ENCODE measurements around the gene GNAZ.

Gene GNAZ

GRCh38 chr22:23098718-23099530 lies 28.6 kb downstream of the GNAZ start:
- DNase-seq: no peak
- in situ Hi-C loops (cut with HindIII; ENCODE audit: low pct_ligation_motif_present, low pct_unique_long_range_greater_than_20kb, low sequenced_read_pairs): no loop called here

DNA sequence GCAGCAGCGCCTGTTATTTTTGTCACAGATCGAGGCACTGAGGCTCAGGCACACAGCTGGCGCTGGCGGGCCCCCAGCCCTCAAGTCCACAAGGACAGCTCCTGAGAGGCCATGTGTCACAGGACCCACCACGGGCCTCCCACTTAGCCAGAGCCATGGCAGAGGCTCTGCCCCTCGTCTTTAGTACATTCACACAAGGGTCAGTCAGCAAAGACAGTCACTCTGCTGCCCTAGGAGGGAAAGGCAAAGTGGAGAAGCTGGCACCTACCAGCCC lies 29.1 kb downstream of the GNAZ start:
- in situ Hi-C loops (cut with HindIII; ENCODE audit: low pct_ligation_motif_present, low pct_unique_long_range_greater_than_20kb, low sequenced_read_pairs): no loop called here
- no peak for DNase-seq

GRCh38 chr22:23100124-23100801 lies 29.9 kb downstream of the GNAZ start:
- in situ Hi-C loops (cut with HindIII; ENCODE audit: low pct_ligation_motif_present, low pct_unique_long_range_greater_than_20kb, low sequenced_read_pairs): no loop called here
- DNase-seq: no peak

DNA sequence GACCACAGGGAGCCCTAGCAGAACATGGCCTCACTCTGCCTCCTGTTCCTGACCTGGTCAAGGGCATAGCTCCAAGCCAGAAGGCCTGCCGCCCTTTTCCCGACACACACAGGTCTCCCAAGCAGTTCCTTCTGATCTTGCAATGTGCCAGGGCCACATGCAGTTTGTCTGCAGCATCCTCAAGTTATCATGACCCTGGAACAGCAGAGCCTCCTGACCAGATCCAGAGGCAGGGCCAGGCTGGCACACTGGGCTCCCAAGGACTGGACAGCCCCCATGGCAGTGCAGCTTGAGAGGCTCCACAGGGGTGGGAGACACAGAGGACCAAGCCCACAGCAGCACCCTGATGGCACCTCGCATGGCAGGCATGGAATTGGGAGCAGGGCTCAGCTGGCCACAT lies 31.2 kb downstream of the GNAZ start:
- no peak for DNase-seq
- in situ Hi-C loops (cut with HindIII; ENCODE audit: low pct_ligation_motif_present, low pct_unique_long_range_greater_than_20kb, low sequenced_read_pairs): no loop called here

- in situ Hi-C loops (cut with HindIII; ENCODE audit: low pct_ligation_motif_present, low pct_unique_long_range_greater_than_20kb, low sequenced_read_pairs): no loop called here
- DNase-seq: no peak
Measured at GRCh38 chr22:23102002-23102655, 31.8 kb downstream of the GNAZ start.

GRCh38 chr22:23102776-23103175 lies 32.5 kb downstream of the GNAZ start:
- no peak for DNase-seq
- in situ Hi-C loops (cut with HindIII; ENCODE audit: low pct_ligation_motif_present, low pct_unique_long_range_greater_than_20kb, low sequenced_read_pairs): no loop called here

DNA sequence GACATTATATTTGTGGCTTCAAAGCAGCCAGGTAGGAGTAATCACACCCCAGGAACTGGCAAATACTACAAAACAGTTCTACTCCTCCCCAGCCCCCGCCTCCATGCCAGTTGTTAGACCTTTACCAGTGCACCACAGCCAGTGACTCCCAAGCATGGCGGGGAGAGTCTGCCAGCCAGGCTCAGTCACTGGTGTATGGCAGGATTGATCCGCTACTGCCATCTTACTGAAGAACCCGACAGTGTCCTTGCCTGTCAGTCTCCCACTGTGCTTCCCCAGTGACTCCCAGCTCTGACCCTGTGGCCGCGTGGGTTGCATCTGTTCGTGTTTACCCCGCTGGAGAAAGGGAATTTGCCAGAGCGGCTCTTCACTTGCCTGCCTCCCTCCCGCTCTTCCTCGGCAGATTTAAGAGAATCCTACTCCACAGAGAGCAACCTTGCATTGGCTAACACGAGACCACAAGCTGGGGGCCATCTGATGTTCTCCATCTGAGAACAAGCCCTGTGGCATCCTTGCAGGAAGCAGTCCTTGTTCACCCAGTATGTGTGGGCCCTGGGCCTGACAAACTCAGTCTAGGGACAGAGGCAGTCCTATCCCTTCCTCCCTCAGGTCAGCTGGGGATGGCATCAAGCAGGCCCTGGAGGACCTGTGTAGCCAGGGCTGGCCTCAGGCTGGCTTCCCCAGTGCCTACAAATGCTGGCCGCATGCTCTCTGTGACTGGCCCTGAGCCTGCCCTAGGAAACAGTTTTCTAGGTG lies 33.1 kb downstream of the GNAZ start:
- DNase-seq: no peak
- in situ Hi-C loops (cut with HindIII; ENCODE audit: low pct_ligation_motif_present, low pct_unique_long_range_greater_than_20kb, low sequenced_read_pairs): no loop called here

DNA sequence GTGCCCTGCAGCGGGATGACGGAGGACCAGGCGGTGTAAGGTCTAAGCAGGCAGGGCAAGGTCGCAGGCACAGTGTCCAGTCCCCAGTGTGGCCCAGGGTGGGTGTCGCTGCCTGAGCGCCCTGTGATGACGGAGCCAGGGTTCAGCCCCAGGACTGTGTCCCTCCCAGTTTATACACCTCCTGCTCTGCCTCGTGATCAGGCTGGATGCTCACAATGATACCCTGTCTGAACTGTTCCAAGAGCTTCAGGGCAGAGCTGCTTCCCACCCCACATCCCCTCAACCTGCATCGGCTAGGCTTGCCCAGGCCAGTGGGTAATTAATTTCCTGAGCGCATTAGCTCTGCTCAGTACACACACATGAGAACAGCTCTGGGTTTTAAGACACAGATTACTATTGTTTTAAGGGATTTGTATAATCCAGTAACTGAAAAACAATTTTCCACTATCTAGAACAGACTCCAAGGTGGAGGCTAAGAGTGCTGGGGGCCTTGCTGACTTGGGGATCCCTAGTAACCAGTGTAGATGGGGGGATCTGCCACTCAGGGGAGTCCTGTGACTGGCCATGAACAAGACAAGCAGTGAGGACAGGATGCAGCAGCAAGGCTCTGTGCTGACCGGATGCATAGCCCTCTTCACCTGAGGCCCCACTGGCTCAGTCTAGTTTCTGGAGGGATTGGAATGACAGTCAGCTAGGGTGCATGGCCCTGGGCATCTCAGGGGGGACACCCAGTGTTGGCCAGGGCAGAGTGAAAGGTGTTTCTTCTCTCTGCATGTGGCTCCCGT lies 34.1 kb downstream of the GNAZ start:
- in situ Hi-C loops (cut with HindIII; ENCODE audit: low pct_ligation_motif_present, low pct_unique_long_range_greater_than_20kb, low sequenced_read_pairs): no loop called here
- DNase-seq: no peak

DNA sequence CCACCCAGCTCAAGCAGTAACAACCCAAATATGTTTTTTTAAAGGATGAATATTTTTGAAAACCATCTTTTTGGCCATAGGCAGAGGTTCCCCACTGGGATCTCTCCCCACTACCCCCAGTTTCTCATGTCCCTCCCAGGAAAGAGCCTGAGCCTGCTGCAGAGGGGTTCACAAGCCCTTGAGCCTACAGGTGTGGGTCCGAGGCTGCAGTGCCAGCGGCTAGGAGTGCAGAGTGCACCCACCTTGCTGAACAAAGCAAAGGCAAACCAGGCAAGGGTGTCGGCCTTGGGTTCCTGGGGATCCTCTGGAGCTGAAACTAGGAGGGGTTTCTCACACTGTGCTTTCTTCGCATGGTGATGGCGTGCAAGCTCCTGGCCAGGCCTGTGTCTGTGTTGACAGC lies 35.0 kb downstream of the GNAZ start:
- in situ Hi-C loops (cut with HindIII; ENCODE audit: low pct_ligation_motif_present, low pct_unique_long_range_greater_than_20kb, low sequenced_read_pairs): no loop called here
- no peak for DNase-seq

- no peak for DNase-seq
- in situ Hi-C loops (cut with HindIII; ENCODE audit: low pct_ligation_motif_present, low pct_unique_long_range_greater_than_20kb, low sequenced_read_pairs): no loop called here
Measured at GRCh38 chr22:23105919-23106318, 35.6 kb downstream of the GNAZ start.

- in situ Hi-C loops (cut with HindIII; ENCODE audit: low pct_ligation_motif_present, low pct_unique_long_range_greater_than_20kb, low sequenced_read_pairs): no loop called here
- DNase-seq: no peak
Measured at GRCh38 chr22:23106344-23106743, 36.0 kb downstream of the GNAZ start.

- DNase-seq: no peak
- in situ Hi-C loops (cut with HindIII; ENCODE audit: low pct_ligation_motif_present, low pct_unique_long_range_greater_than_20kb, low sequenced_read_pairs): no loop called here
Measured at GRCh38 chr22:23106906-23107367, 36.6 kb downstream of the GNAZ start.

GRCh38 chr22:23107487-23108248 lies 37.3 kb downstream of the GNAZ start:
- DNase-seq: no peak

GRCh38 chr22:23108249-23109078 lies 38.1 kb downstream of the GNAZ start:
- in situ Hi-C loops (cut with HindIII; ENCODE audit: low pct_ligation_motif_present, low pct_unique_long_range_greater_than_20kb, low sequenced_read_pairs): no loop called here
- DNase-seq: no peak

More at GRCh38 chr22:23107487-23108248, 37.3 kb downstream of the GNAZ start:
- in situ Hi-C loops (cut with HindIII; ENCODE audit: low pct_ligation_motif_present, low pct_unique_long_range_greater_than_20kb, low sequenced_read_pairs): no loop called here

GRCh38 chr22:23109079-23109347 lies 38.7 kb downstream of the GNAZ start:
- in situ Hi-C loops (cut with HindIII; ENCODE audit: low pct_ligation_motif_present, low pct_unique_long_range_greater_than_20kb, low sequenced_read_pairs): no loop called here
- no peak for DNase-seq

- DNase-seq: no peak
- in situ Hi-C loops (cut with HindIII; ENCODE audit: low pct_ligation_motif_present, low pct_unique_long_range_greater_than_20kb, low sequenced_read_pairs): no loop called here
Measured at GRCh38 chr22:23109441-23109978, 39.2 kb downstream of the GNAZ start.

Measured in ACHN (cell line).